Mesodermal cell (in vitro differentiated cells): ENCODE measurements around the gene SCAI.

Experiments used
- H3K27ac ChIP-seq: 2 replicates; pipeline ENCODE4 v1.7.0; 2013; ENCODE audit warnings: mild to moderate bottlenecking, low read depth, low read length, moderate library complexity; ENCODE audit not compliant: severe bottlenecking
- H3K36me3 ChIP-seq: 2 replicates; pipeline ENCODE4 v1.7.1; 2013; ENCODE audit warnings: mild to moderate bottlenecking, low read length, moderate library complexity; ENCODE audit not compliant: control insufficient read depth, insufficient read depth
- H3K4me1 ChIP-seq: one replicate; pipeline ENCODE4 v1.7.1; 2013; ENCODE audit warnings: mild to moderate bottlenecking, low read length; ENCODE audit not compliant: insufficient read depth, control insufficient read depth, poor library complexity, severe bottlenecking
- H3K4me3 ChIP-seq: 2 replicates; pipeline ENCODE4 v1.7.0; 2013; ENCODE audit warnings: low read length, control low read depth, mild to moderate bottlenecking; ENCODE audit not compliant: insufficient read depth, poor library complexity, severe bottlenecking; ENCODE audit errors: extremely low read depth
- H3K9me3 ChIP-seq: 2 replicates; pipeline ENCODE4 v1.7.1; 2013; ENCODE audit warnings: mild to moderate bottlenecking, low read length, moderate library complexity; ENCODE audit not compliant: control insufficient read depth
- WGBS, 2 experiments: methylation state at CpG; one replicate each; pipeline ENCODE4 v1.1.5; 2013; ENCODE audit warnings: missing lambda C conversion rate in 2 of 2; ENCODE audit not compliant: insufficient coverage in 2 of 2; 5-methylcytosine and 5-hydroxymethylcytosine counted together

SCAI gene

GRCh38 chr9:125150349-125151245, 7.3 kb upstream of the SCAI start:
- Histone ChIP-seq H3K4me3 (no peak overlapping the region), H3K4me1 (no peaks in the 10 kb centered on the region), H3K9me3 (no peaks in the 10 kb centered on the region), H3K36me3 (peaks cover 51% of the 10 kb centered on the region), H3K27ac (no peak overlapping the region)
- 97 to 98% methylated on average over 11 of the region's 12 CpGs for WGBS, 2 experiments

DNA sequence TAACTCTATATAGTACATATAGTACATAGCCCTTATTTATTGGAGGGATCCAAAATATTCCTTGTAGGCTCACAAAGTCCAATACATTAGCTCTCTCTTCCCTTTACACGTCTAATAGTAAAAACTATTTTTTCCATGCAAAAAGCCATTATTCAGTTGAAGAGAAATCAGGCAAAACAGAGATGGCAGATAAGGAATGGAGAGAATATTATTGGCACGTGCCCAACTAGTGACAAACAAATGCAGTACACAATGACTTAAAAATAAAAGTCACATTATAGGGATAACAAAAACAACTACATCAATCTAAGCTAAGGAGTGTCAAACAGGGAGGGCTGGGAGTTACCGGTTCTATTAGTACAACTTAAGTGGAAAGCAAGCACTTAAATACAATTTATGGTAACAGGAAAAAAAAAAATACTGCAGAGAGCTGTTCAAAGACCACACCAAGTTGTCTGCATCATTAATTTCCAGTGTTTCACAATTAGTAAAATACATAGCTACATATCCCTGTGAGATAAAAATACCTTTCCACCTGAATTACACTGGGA, 4.1 kb upstream of the SCAI start:
- no CpG with 5 or more reads among the region's 3 CpGs for WGBS, 2 experiments
- Histone ChIP-seq H3K36me3 (peaks cover 28% of the 10 kb centered on the region), H3K4me1 (no peaks in the 10 kb centered on the region), H3K9me3 (no peaks in the 10 kb centered on the region), H3K27ac (no peak overlapping the region), H3K4me3 (no peak overlapping the region)

DNA sequence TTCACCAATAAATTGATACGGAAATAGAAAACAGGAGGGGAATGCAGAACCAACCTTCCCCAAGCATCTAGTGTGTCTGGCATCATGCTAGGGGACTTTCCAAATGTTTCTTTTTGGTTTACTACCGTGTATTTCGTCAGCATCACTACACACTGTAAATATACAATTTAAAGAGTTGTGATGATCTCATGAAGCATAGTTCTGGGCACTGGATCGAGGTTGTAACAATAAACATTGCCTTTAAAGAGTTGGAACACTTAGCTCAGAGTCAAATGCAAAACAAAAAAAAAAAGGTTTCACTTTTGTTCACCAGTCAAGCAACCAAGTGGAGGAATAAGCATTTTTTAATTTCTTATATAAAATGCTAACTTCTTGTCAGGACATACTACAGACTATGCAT, 2.9 kb upstream of the SCAI start:
- 100% methylated on average over 1 of the region's 4 CpGs; no CpG with 5 or more reads in 1 of the 2 experiments for WGBS, 2 experiments
- Histone ChIP-seq H3K27ac (no peak overlapping the region), H3K9me3 (no peaks in the 10 kb centered on the region), H3K36me3 (peaks cover 17% of the 10 kb centered on the region), H3K4me3 (no peak overlapping the region), H3K4me1 (no peaks in the 10 kb centered on the region)

DNA sequence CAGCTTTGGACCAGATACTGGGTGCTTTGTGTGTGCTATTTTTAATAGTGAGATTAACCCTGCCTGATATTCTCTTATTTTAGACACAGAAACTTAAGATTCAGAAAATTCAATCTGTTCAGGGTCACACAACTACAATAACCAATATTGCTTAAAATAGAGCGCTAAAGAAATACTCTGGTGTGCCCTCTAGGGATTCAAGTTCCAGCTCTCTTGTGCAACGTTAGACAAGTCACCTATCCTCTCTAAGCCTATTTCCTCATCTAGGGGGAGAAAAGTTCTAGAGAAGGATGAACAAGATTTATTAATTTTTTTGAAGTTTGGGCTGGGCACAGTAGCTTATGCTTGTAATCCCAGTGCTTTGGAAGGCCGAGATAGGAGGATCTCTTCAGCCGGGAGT, 2.1 kb upstream of the SCAI start:
- Histone ChIP-seq H3K4me1 (no peaks in the 10 kb centered on the region), H3K4me3 (no peak overlapping the region), H3K36me3 (peaks cover 10% of the 10 kb centered on the region), H3K27ac (no peak overlapping the region), H3K9me3 (no peaks in the 10 kb centered on the region)
- 80 to 100% methylated on average over 1 of the region's 4 CpGs for WGBS, 2 experiments

DNA sequence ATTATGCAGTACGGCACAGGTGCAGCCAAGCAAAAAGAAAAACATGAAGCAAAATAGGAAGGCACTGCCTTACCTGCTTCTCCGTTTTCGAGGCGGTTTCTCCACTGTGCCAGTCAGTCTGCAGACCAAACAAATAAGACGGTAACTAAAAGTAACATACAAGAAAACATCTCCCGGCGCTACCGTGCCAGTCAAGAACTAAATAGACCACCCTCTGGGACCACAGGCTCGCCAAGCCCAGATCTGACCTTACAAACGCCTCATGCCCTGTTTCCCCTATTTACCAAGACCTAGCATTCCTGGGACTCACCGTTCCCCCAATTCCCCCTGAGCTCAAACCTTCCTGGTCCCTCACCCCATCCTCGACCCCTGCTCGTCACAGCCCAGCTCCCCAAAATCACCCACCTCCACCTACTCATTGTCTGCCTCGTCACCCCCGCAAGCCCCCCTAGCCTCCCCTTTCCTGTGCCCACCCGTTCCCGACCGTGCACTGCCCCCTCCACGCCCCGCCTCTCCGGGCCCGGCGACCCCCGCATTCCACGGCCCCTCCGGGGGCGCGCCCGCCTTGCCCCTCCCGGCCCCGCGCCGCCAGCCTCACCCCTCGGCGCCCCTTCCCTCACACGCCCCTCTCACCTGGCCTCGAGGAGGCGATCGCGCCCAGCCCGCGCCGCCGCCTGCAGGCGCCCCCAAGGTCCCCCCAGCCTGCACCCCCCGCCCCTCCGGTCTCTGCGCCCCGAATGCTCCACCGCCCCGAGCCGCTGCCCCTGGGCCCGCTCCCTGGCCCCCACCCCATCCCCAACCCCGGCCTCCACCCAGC, 560 bp downstream of the SCAI start:
- Histone ChIP-seq H3K4me1 (no peaks in the 10 kb centered on the region), H3K4me3 (peak overlapping the region; percentile 52), H3K27ac (no peak overlapping the region), H3K36me3 (peaks cover 16% of the 10 kb centered on the region), H3K9me3 (no peaks in the 10 kb centered on the region)
- 9 to 34% methylated on average over 6 to 29 of the region's 54 CpGs for WGBS, 2 experiments

DNA sequence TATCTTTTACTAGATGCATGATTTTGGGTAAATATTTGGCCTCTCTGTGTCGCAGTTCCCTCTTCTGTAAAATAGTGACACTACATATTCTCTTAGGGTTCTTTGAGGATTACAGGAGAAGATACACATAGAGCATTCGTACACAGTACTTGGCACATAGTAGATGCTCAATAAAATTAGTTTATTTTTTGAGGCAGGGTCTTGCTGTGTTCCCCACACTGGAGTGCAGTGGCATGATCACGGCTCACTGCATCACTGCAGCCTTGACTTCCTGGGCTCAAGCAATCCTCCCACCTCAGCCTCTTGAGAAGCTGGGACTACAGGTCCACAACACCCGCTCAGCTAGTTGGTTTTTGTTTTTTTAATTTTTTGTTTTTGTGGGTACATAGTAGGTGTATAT, 1.6 kb downstream of the SCAI start:
- WGBS, 2 experiments: 100% methylated on average over 1 of the region's 4 CpGs
- Histone ChIP-seq H3K4me3 (peak overlapping the region; percentile 52), H3K36me3 (peaks cover 16% of the 10 kb centered on the region), H3K9me3 (no peaks in the 10 kb centered on the region), H3K4me1 (no peaks in the 10 kb centered on the region), H3K27ac (no peak overlapping the region)

GRCh38 chr9:125141251-125141650, 2.1 kb downstream of the SCAI start:
- no peak overlapping the region for H3K4me3 ChIP-seq
- H3K4me1 ChIP-seq: no peaks in the 10 kb centered on the region
- no peaks in the 10 kb centered on the region for H3K9me3 ChIP-seq
- WGBS, 2 experiments: no CpG with 5 or more reads among the region's 3 CpGs
- no peak overlapping the region for H3K27ac ChIP-seq
- peaks cover 16% of the 10 kb centered on the region for H3K36me3 ChIP-seq

DNA sequence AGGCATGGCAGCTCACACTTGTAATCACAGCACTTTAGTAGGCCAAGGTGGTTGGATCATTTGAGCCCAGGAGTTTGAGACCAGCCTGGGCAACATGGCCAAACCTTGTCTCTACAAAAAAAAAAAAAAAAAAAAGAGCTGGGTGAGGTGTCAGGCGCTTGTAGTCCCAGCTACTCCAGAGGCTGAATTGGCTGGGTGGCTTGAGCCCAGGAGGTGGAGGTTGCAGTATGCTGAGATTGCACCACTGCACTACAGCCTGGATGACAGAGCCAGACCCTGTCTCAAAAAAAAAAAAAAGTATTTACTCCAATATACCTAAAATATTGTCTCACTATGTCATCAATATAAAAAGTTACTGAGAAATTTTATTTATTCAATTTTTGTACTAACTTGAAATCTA, 2.8 kb downstream of the SCAI start:
- Histone ChIP-seq H3K4me3 (no peak overlapping the region), H3K4me1 (no peaks in the 10 kb centered on the region), H3K36me3 (peaks cover 16% of the 10 kb centered on the region), H3K9me3 (no peaks in the 10 kb centered on the region), H3K27ac (no peak overlapping the region)
- WGBS, 2 experiments: 100% methylated on average over 1 of the region's 1 CpG; no CpG with 5 or more reads in 1 of the 2 experiments

DNA sequence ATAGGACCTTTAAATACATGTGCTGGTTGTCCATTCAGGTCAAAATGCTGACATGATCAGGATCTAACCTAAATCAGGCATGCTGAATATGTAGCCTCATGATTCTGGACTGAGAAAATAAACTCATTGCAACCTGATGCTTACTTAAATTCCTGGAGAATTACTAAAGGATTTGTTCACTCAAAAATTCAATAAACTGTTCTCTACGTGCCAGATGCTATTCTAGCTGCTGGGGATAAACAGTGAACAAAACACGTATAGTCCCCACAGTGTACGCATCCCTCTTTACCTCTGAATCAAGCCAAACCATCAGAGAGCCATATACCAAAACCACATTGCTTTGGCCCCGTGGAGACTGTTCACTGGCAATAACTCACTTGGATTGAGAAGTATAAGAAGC, 6.1 kb downstream of the SCAI start:
- peaks cover 16% of the 10 kb centered on the region for H3K36me3 ChIP-seq
- H3K9me3 ChIP-seq: no peaks in the 10 kb centered on the region
- H3K27ac ChIP-seq: no peak overlapping the region
- H3K4me3 ChIP-seq: no peak overlapping the region
- no peaks in the 10 kb centered on the region for H3K4me1 ChIP-seq
- 89 to 97% methylated on average over 3 of the region's 4 CpGs for WGBS, 2 experiments

DNA sequence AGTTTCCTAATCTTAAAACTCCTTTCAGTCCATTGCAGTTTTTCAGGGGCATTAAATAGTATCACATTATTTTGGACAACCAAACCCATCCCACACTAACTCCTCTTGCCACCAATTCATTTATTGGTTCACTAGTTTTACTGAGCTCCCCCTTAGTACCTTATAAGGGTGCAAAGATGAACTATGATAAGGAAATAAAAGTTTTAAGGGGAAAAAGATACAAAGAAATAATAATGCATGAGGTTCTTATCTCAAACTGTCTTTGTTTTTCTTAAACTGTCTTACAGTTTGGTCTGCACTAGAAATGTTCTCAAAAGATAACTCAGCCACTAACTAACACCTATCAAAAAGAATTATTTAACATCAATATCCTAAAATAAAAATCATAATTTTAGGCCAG, 8.4 kb downstream of the SCAI start:
- H3K9me3 ChIP-seq: no peaks in the 10 kb centered on the region
- no peak overlapping the region for H3K27ac ChIP-seq
- H3K36me3 ChIP-seq: peaks cover 12% of the 10 kb centered on the region
- no peak overlapping the region for H3K4me3 ChIP-seq
- H3K4me1 ChIP-seq: no peaks in the 10 kb centered on the region
